GM18907 (cell line): Measurements from ENCODE around the gene PLAU.
"Not testable (repeated sequence)": the region's sequence is repeated elsewhere in the genome, so short reads cannot be mapped to it uniquely, and the experiment has no call there.

Source experiments
- ATAC-seq: cut with Tn5 transposase; IDR thresholded peaks from one replicate; pipeline ENCODE4 v1.9.1; 2021; ENCODE audit warnings: mild to moderate bottlenecking, moderate library complexity; ENCODE audit not compliant: unreplicated experiment

Gene PLAU

DNA sequence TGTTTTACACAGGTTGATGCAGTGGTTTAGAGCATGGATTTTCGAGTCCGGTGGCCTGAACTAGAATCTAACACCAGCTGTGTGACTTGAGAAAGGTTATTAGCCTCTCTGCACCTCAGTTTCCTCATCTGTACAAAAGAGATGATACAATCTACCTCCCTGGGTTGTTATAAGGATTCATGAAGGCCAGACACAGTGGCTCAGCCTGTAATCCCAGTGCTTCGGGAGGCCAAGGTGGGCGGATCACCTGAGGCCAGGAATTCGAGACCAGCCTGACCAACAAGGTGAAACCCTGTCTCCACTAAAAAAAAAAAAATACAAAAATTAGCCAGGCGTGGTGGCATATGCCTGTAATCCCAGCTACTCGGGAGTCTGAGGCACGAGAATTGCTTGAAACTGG, 8.5 kb downstream of the PLAU start:
- ATAC-seq = not testable (repeated sequence)

DNA sequence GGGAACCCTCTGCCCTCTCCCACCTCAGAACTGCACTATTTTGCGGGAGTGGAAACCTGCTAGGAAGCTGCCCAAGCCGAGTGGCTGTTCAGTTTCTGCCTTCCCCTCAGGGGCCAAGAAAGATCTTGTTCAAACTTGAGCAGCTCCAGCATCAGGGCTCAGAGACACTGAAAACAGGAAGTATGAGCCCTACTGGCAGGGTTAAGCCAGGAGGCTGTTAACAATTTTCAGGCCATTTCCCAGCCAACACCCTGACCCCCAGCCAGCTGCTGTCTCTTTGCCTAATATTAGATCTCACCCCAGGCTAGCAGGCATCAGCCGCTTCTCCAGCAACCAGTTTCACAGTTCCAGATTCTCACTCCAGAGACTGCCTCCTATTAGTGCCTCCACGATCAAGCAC, 9.2 kb downstream of the PLAU start:
- peak; percentile 57 for ATAC-seq

GRCh38 chr10:73922007-73922863, 11.3 kb downstream of the PLAU start:
- no peak for ATAC-seq

DNA sequence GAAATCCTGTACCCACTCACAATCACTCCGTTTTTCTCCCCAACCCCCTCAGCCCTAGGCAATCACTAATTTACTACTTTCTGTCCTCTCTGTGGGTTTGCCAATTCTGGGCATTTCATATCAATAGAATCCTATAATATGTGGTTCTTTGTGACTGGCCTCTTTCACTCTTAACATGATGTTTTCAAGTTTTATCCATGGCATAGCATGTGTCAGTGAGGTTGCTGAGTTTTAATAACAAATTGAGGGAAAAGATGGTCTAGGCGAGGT, 11.9 kb downstream of the PLAU start:
- no peak for ATAC-seq

GRCh38 chr10:73923935-73924598, 13.1 kb downstream of the PLAU start:
- ATAC-seq = no peak

- no peak for ATAC-seq
Measured at GRCh38 chr10:73924935-73925334, 14.0 kb downstream of the PLAU start.

GRCh38 chr10:73925539-73925938, 14.6 kb downstream of the PLAU start:
- no peak for ATAC-seq

DNA sequence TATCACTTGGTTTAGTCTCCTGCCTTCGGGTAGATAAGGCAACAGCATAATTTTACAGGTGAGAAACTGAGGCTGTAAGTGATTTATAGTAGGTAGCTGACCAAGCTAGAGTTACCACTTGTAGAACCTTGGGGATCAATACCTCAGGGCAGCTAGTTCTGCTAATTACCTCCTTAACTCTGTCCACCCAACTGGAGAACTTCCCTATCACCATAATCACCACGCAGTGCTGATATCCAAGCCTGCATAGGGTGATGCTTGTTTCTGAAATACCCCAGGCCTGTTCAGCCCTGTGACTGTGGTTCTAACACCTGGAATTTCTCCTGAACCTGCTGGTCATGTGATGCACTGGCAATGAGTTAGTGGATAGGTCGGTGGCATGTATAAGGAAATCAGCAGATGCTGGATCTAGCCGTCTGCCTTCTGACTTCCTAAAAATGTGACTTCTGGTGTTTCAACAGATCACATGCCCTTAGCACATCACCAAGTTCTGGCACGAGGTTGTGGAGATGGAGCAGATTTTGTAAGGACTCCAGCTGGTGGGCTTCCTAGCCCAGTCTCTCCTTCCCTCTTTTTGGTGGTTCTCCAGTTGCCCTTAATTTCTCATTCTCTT, 15.3 kb downstream of the PLAU start:
- no peak for ATAC-seq

- not testable (repeated sequence) for ATAC-seq
Measured at GRCh38 chr10:73930630-73931327, 19.8 kb downstream of the PLAU start.

DNA sequence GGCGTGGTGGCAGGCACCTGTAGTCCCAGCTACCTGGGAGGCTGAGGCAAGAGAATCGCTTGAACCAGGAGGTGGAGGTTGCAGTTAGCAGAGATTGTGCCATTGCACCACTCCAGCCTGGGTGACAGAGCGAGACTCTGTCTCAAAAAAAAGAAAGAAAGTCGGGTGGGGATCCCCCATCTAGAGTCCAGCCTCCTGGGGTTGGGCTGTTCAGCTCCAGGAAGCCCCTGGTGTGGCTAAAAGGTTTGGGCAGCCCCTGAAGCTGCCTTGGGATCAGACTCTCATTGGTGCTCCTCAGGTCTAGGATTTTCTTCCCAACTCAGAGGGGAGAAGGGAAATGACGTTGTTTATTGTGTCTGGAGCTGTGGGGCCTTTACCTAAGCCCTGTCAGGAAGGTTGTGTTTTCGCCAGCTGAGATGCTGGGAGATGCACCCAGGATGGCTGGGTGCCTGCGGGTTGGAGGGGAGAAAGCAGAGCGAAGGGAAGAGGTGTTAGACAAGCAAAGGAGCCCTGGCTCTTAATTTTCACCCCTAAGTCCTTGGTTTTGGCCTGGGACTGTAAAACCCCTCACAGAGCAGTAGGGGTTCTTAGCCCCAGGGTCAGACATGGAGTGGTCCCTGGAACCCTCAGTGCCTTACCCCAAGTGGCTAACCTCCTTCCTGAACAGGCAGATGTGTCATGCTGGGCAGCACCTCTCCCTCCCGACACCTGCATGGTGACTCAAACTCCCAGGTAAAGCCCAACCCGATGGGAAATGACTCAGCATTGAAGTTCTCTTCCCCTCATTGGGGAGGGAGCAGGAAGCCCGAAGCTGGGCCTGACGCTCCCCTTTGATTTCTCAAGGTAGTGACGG, 21.1 kb downstream of the PLAU start:
- peak; percentile 77 for ATAC-seq

- ATAC-seq = peak; percentile 8
Measured at GRCh38 chr10:73932620-73933112, 21.7 kb downstream of the PLAU start.

- ATAC-seq = no peak
Measured at GRCh38 chr10:73934074-73934473, 23.1 kb downstream of the PLAU start.

DNA sequence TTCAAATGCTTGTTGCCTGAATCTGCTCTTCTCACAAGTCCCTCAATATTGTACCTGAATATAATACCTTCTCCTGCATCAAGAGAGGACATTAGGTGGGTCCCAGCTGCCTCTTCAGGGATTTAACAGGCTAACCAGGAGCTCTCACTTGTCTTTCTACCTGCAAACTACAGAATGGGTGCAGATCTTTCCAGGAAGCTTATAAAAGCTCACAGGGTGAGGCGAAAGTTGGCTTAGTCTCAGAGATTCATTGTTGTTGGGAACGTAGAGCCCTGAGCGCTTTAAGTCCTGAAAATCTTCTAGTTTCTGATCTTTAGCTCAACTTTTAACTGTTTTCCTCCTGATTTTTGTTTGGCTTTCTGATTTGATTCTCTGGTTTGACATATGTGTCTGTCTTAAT, 25.0 kb downstream of the PLAU start:
- no peak for ATAC-seq

GRCh38 chr10:73937333-73938043, 26.6 kb downstream of the PLAU start:
- ATAC-seq = no peak

GRCh38 chr10:73940634-73941221, 29.8 kb downstream of the PLAU start:
- ATAC-seq = peak; percentile 84

DNA sequence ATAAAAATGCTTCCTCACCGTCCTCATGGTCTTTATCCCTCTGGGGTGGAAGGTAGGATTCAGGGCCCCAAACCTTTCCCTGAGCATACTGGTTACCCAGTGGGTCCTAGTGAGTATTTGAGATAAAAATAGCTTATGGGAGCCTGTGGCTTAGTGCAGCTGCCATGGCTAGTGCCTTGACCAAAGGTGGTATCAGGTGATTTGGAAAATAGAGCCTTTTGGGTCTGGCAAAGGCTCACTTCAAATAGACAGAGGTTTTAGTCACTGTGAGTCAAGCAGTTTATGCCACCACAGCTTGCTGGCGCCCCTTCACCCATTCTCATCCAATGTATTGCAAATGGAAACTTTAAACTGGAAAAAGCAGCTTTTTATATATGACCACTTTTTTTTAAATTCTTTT, 30.4 kb downstream of the PLAU start:
- ATAC-seq = no peak

DNA sequence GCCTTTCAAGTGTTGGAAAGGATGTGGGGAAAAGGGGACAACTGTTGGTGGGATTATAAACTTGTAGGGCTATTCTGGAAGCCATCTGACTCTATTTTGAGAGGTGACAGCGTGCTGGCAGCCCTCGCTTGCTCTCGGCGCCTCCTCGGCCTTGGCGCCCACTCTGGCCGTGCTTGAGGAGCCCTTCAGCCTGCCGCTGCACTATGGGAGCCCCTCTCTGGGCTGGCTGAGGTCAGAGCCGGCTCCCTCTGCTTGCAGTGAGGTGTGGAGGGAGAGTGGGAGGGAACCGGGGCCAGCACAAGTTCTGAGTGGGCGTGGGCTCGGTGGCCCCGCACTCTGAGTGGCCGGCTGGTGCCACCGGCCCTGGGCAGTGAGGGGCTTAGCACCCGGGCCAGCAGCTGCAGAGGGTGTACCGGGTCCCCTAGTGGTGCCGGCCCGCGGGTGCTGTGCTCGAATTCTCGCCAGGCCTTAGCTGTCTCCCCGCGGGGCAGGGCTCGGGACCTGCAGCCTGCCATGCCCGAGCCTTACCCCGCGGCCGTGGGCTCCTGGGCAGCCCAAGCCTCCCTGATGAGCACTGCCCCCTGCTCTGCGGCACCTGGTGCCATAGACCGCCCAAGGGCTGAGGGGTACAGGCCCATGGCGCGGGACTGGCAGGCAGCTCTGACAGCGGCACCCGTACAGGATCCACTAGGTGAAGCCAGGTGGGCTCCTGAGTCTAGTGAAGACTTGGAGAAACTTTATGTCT, 33.6 kb downstream of the PLAU start:
- no peak for ATAC-seq

DNA sequence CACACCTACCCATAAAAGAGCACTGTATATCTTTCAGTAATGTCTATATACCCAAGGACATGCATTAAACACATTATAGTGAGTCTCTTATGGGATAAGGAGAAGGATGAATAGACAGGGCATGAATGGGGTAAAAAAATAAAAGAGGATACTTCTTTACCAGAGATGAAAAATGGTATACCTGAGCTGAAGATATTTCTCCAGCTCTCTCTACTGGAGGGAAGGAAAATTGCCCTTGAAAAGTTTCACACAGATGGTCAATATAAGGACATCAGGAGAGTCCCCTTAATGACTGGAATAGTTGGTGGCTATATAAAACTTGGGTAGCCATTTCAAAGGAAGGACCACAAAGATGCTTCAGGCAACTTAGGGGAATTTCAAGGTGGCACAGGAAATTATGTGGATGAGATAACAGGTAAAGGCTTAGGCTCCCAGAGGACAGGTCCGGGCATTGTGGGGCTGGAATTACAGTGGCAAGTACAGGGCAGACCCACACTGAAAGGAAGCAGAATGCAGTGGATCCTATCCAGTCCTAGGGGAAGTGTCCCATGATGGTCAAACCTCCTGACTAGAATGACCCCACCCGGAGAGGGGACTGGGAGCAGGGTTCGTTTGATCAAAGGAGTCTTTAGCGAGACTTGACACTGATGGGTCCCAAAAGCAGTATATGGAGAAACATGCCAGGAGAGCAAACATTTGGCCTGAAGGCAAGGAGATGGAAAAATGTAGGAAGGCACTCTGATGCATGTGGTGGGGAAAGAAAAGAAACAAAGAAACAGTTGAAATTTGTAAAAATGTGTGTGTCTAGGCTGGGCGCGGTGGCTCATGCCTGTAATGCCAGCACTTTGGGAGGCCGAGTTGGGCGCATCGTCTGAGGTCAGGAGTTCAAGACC, 35.6 kb downstream of the PLAU start:
- no peak for ATAC-seq
